Measurements from ENCODE around the gene MKS1.
A peak's percentile ranks its signal among the peaks of the same experiment; 100 is the strongest.

MKS1 gene

GRCh38 chr17:58183514-58183913 is 35.5 kb downstream of the MKS1 start:
- Histone ChIP-seq H3K4me1 (ENCODE audit: insufficient read depth, low read length) (peaks cover 8% of the 10 kb centered on the region; the same call in 1 of the 2 replicates), H3K27me3 (ENCODE audit: insufficient read depth, low read length) (peaks cover 4% of the 10 kb centered on the region; the same call in 1 of the 2 replicates), H3K9ac (ENCODE audit: low read depth, low read length) (no peak overlapping the region), H3K36me3 (ENCODE audit: insufficient read depth, low read length) (no peaks in the 10 kb centered on the region), H3K9me3 (ENCODE audit: insufficient read depth, low read depth, low read length) (no peaks in the 10 kb centered on the region), H3K4me3 (ENCODE audit: low read length) (no peak overlapping the region), H3K27ac (ENCODE audit: low read depth, low read length) (no peak overlapping the region)
- WGBS: 90% methylated on average over 4 of the region's 4 CpGs

- no peaks in the 10 kb centered on the region for H3K36me3 ChIP-seq (ENCODE audit: insufficient read depth, low read length)
- H3K4me1 ChIP-seq (ENCODE audit: insufficient read depth, low read length): peaks cover 8% of the 10 kb centered on the region; the same call in 1 of the 2 replicates
- H3K9me3 ChIP-seq (ENCODE audit: insufficient read depth, low read depth, low read length): no peaks in the 10 kb centered on the region
- H3K9ac ChIP-seq (ENCODE audit: low read depth, low read length): no peak overlapping the region
- no peak overlapping the region for H3K27ac ChIP-seq (ENCODE audit: low read depth, low read length)
- no peaks in the 10 kb centered on the region for H3K27me3 ChIP-seq (ENCODE audit: insufficient read depth, low read length)
- H3K4me3 ChIP-seq (ENCODE audit: low read length): no peak overlapping the region
- WGBS: 88% methylated on average over 3 of the region's 4 CpGs
Observed at GRCh38 chr17:58181796-58182195, 37.3 kb downstream of the MKS1 start.

GRCh38 chr17:58176200-58176599 is 42.9 kb downstream of the MKS1 start:
- Histone ChIP-seq H3K27me3 (ENCODE audit: insufficient read depth, low read length) (peaks cover 5% of the 10 kb centered on the region; the same call in 1 of the 2 replicates), H3K36me3 (ENCODE audit: insufficient read depth, low read length) (no peaks in the 10 kb centered on the region), H3K4me3 (ENCODE audit: low read length) (no peak overlapping the region), H3K27ac (ENCODE audit: low read depth, low read length) (no peak overlapping the region), H3K9ac (ENCODE audit: low read depth, low read length) (no peak overlapping the region), H3K4me1 (ENCODE audit: insufficient read depth, low read length) (no peaks in the 10 kb centered on the region), H3K9me3 (ENCODE audit: insufficient read depth, low read depth, low read length) (no peaks in the 10 kb centered on the region)
- WGBS: 51% methylated on average over 6 of the region's 7 CpGs

GRCh38 chr17:58174871-58175270 is 44.2 kb downstream of the MKS1 start:
- no peaks in the 10 kb centered on the region for H3K36me3 ChIP-seq (ENCODE audit: insufficient read depth, low read length)
- H3K27me3 ChIP-seq (ENCODE audit: insufficient read depth, low read length): peaks cover 14% of the 10 kb centered on the region
- no peak overlapping the region for H3K9ac ChIP-seq (ENCODE audit: low read depth, low read length)
- H3K9me3 ChIP-seq (ENCODE audit: insufficient read depth, low read depth, low read length): no peaks in the 10 kb centered on the region
- no peak overlapping the region for H3K4me3 ChIP-seq (ENCODE audit: low read length)
- 63% methylated on average over 2 of the region's 3 CpGs for whole genome bisulfite sequencing
- no peak overlapping the region for H3K27ac ChIP-seq (ENCODE audit: low read depth, low read length)
- H3K4me1 ChIP-seq (ENCODE audit: insufficient read depth, low read length): no peaks in the 10 kb centered on the region

GRCh38 chr17:58172369-58173071 is 46.5 kb downstream of the MKS1 start:
- Histone ChIP-seq H3K27ac (ENCODE audit: low read depth, low read length) (no peak overlapping the region), H3K27me3 (ENCODE audit: insufficient read depth, low read length) (peaks cover 28% of the 10 kb centered on the region), H3K9ac (ENCODE audit: low read depth, low read length) (no peak overlapping the region), H3K36me3 (ENCODE audit: insufficient read depth, low read length) (no peaks in the 10 kb centered on the region), H3K4me1 (ENCODE audit: insufficient read depth, low read length) (no peaks in the 10 kb centered on the region), H3K4me3 (ENCODE audit: low read length) (no peak overlapping the region), H3K9me3 (ENCODE audit: insufficient read depth, low read depth, low read length) (no peaks in the 10 kb centered on the region)
- WGBS: 37% methylated on average over 2 of the region's 2 CpGs

GRCh38 chr17:58170622-58171021 is 48.4 kb downstream of the MKS1 start:
- Histone ChIP-seq H3K36me3 (ENCODE audit: insufficient read depth, low read length) (no peaks in the 10 kb centered on the region), H3K27ac (ENCODE audit: low read depth, low read length) (no peak overlapping the region), H3K4me1 (ENCODE audit: insufficient read depth, low read length) (no peaks in the 10 kb centered on the region), H3K9me3 (ENCODE audit: insufficient read depth, low read depth, low read length) (no peaks in the 10 kb centered on the region), H3K27me3 (ENCODE audit: insufficient read depth, low read length) (peaks cover 37% of the 10 kb centered on the region), H3K4me3 (ENCODE audit: low read length) (no peak overlapping the region), H3K9ac (ENCODE audit: low read depth, low read length) (no peak overlapping the region)
- 75% methylated on average over 4 of the region's 4 CpGs for WGBS

GRCh38 chr17:58166682-58167081 is 52.4 kb downstream of the MKS1 start, which contains the start of gene OR4D2:
Gene OR4D2, plus strand, starts transcription at chr17:58166982. Its CDS starts 2,674 bp downstream, at chr17:58169656.
- peaks cover 60% of the 10 kb centered on the region for H3K27me3 ChIP-seq (ENCODE audit: insufficient read depth, low read length)
- H3K4me1 ChIP-seq (ENCODE audit: insufficient read depth, low read length): no peaks in the 10 kb centered on the region
- no peak within 1 kb of the TSS for H3K9ac ChIP-seq (ENCODE audit: low read depth, low read length)
- no peak within 1 kb of the TSS for H3K4me3 ChIP-seq (ENCODE audit: low read length)
- no peaks in the 10 kb centered on the region for H3K9me3 ChIP-seq (ENCODE audit: insufficient read depth, low read depth, low read length)
- 69% methylated on average over 6 of the region's 6 CpGs for WGBS
- H3K36me3 ChIP-seq (ENCODE audit: insufficient read depth, low read length): no peaks in the 10 kb centered on the region
- H3K27ac ChIP-seq (ENCODE audit: low read depth, low read length): no peak within 1 kb of the TSS

GRCh38 chr17:58165981-58166380 is 53.1 kb downstream of the MKS1 start:
- no peaks in the 10 kb centered on the region for H3K4me1 ChIP-seq (ENCODE audit: insufficient read depth, low read length)
- H3K27ac ChIP-seq (ENCODE audit: low read depth, low read length): no peak overlapping the region
- H3K4me3 ChIP-seq (ENCODE audit: low read length): no peak overlapping the region
- H3K27me3 ChIP-seq (ENCODE audit: insufficient read depth, low read length): peaks cover 62% of the 10 kb centered on the region
- H3K36me3 ChIP-seq (ENCODE audit: insufficient read depth, low read length): no peaks in the 10 kb centered on the region
- WGBS: 16% methylated on average over 2 of the region's 2 CpGs
- no peaks in the 10 kb centered on the region for H3K9me3 ChIP-seq (ENCODE audit: insufficient read depth, low read depth, low read length)
- H3K9ac ChIP-seq (ENCODE audit: low read depth, low read length): no peak overlapping the region

GRCh38 chr17:58161566-58161965 is 57.5 kb downstream of the MKS1 start:
- Histone ChIP-seq H3K27me3 (ENCODE audit: insufficient read depth, low read length) (peaks cover 71% of the 10 kb centered on the region), H3K27ac (ENCODE audit: low read depth, low read length) (no peak overlapping the region)
- 85% methylated on average over 2 of the region's 3 CpGs for WGBS

GRCh38 chr17:58158181-58158580 is 60.9 kb downstream of the MKS1 start:
- no peaks in the 10 kb centered on the region for H3K36me3 ChIP-seq (ENCODE audit: insufficient read depth, low read length)
- no CpG with 5 or more reads among the region's 2 CpGs for WGBS
- H3K4me3 ChIP-seq (ENCODE audit: low read length): no peak overlapping the region
- H3K4me1 ChIP-seq (ENCODE audit: insufficient read depth, low read length): no peaks in the 10 kb centered on the region
- no peak overlapping the region for H3K27ac ChIP-seq (ENCODE audit: low read depth, low read length)
- H3K9me3 ChIP-seq (ENCODE audit: insufficient read depth, low read depth, low read length): no peaks in the 10 kb centered on the region
- H3K9ac ChIP-seq (ENCODE audit: low read depth, low read length): no peak overlapping the region
- peaks cover 76% of the 10 kb centered on the region for H3K27me3 ChIP-seq (ENCODE audit: insufficient read depth, low read length)

More at GRCh38 chr17:58161566-58161965, 57.5 kb downstream of the MKS1 start:
- Histone ChIP-seq H3K36me3 (ENCODE audit: insufficient read depth, low read length) (no peaks in the 10 kb centered on the region), H3K4me1 (ENCODE audit: insufficient read depth, low read length) (no peaks in the 10 kb centered on the region), H3K4me3 (ENCODE audit: low read length) (no peak overlapping the region), H3K9me3 (ENCODE audit: insufficient read depth, low read depth, low read length) (no peaks in the 10 kb centered on the region), H3K9ac (ENCODE audit: low read depth, low read length) (no peak overlapping the region)

GRCh38 chr17:58156839-58157803 is 61.9 kb downstream of the MKS1 start:
- H3K9me3 ChIP-seq (ENCODE audit: insufficient read depth, low read depth, low read length): no peaks in the 10 kb centered on the region
- H3K27me3 ChIP-seq (ENCODE audit: insufficient read depth, low read length): peaks cover 76% of the 10 kb centered on the region
- no peak overlapping the region for H3K27ac ChIP-seq (ENCODE audit: low read depth, low read length)
- H3K4me1 ChIP-seq (ENCODE audit: insufficient read depth, low read length): no peaks in the 10 kb centered on the region
- H3K36me3 ChIP-seq (ENCODE audit: insufficient read depth, low read length): no peaks in the 10 kb centered on the region
- WGBS: 2% methylated on average over 65 of the region's 65 CpGs
- peak overlapping the region; percentile 64 for H3K9ac ChIP-seq (ENCODE audit: low read depth, low read length)
- peak overlapping the region; percentile 67 for H3K4me3 ChIP-seq (ENCODE audit: low read length)

Data from HUES64 (cell line).